ENCODE data around the gene DDAH1.

DNA sequence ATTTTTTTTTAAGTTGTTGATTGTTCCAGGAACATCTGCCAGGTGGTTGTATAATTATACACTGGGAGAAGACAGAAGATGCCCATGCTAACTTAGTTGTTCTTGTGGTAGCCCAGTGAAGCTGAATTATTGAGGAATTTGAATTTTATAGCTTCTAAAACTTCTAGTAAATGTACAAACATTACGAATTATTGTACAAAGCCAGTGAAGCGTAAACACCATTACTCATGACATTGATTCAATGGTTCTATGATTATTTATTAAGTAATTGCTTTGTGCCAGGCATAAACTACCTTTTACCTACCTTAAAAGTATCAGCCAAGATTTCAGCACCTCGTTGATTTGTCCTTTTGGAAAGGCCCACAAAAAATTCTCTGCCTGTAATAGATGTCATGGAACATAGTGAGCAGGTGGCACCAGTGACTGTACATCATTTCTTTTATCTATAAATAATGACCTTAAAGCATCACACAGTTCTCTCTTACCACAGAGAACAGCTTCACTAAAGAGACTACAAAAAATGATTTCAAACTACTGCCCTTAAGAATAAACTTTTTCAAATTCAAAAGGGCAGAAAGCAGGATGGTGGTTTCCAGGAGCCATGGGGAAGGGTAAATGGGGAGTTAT is 113.6 kb downstream of the DDAH1 start:
- TF ChIP-seq, protein P1, sequence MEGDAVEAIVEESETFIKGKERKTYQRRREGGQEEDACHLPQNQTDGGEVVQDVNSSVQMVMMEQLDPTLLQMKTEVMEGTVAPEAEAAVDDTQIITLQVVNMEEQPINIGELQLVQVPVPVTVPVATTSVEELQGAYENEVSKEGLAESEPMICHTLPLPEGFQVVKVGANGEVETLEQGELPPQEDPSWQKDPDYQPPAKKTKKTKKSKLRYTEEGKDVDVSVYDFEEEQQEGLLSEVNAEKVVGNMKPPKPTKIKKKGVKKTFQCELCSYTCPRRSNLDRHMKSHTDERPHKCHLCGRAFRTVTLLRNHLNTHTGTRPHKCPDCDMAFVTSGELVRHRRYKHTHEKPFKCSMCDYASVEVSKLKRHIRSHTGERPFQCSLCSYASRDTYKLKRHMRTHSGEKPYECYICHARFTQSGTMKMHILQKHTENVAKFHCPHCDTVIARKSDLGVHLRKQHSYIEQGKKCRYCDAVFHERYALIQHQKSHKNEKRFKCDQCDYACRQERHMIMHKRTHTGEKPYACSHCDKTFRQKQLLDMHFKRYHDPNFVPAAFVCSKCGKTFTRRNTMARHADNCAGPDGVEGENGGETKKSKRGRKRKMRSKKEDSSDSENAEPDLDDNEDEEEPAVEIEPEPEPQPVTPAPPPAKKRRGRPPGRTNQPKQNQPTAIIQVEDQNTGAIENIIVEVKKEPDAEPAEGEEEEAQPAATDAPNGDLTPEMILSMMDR (IDR thresholded peaks at IDR 0.05) = no peak
- TF ChIP-seq POLR2A (IDR thresholded peaks at IDR 0.05) = no peak
